ENCODE measurements around the gene RPS15. TPM values are rescaled to one million over a fixed set of nuclear protein-coding genes. Genes with fewer than 3 reads are reported as not detected.

RPS15 gene
- total and polyA plus RNA-seq, 9 of the 15 experiments (the other 6 are each of a cell fraction or from before 2014, with no cell fraction given): 605 to 2,791 (median 957) TPM

DNA sequence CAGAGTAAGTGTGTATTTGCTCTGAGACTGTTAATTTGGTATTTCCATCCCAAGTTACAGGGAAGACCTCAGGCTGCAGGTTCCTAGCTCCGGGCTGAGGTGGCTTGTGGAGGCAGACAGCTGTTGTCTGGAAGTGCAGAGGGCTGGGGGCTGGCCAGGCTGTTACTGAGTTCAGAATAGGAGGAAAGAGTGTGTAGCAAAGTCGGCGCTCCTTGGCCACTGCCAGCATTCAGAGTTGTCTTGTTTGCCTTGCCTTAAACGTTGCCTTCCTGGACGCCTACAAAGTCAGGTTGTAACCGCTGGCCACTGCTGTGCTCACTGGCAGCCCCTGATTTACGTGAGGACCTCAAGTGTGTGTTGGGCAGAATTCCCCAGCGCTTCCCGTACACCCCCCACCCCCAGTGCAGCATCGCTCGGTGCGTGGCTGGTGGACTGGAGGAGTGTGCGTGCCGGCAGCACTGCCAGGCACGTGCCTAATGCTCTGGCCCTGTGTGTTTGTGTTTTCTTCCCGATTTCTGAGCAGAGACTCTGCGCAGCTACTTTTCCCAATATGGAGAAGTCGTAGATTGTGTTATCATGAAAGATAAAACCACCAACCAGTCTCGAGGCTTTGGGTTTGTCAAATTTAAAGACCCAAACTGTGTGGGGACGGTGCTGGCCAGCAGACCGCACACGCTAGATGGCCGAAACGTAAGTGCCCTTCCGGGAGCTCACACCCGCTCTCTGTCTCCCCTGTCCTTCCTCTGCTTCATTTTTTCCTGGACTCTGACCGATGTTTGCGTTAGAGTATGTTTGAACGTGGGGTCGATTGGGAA is 20.3 kb upstream of the RPS15 start:
- DNase-seq (ENCODE audit: extremely low read depth in 1 of 4, low spot score in 3 of 4) (no peak), FAIRE-seq (no peak), ATAC-seq (no peak)
- intact Hi-C loops (cut with micrococcal nuclease) (no loop called here), in situ Hi-C loops (cut with MboI) (no loop called here)
- ChIA-PET POLR2A (interaction anchor here (0.6 to 7.4 kb wide), 5 partner anchors 9 to 133 kb away, joined by 3 to 52 read pairs (median 4); no protein-coding TSS in a partner anchor), CTCF (ENCODE audit: low intra/inter-chr PET ratio) (no interaction called here)
- BruUV-seq (replicated peaks): no TSS peak
- H3K9me3 ChIP-seq (replicated peaks; ENCODE audit: control insufficient read depth, insufficient read depth, low read depth, low read length): no peaks in the 10 kb centered on the region
- peaks cover 90% of the 10 kb centered on the region for H3K79me2 ChIP-seq (ENCODE audit: control insufficient read depth, insufficient read depth, low read length)
- no peaks in the 10 kb centered on the region for H3K27me3 ChIP-seq (ENCODE audit: control insufficient read depth in 2 of 2, insufficient read depth in 2 of 2, low read length in 2 of 2)
- H3K27ac ChIP-seq (ENCODE audit: extremely low read depth, low read depth, low read length): no peak overlapping the region
- TF ChIP-seq E2F3 (CRISPR knock-in tag; IDR thresholded peaks at IDR 0.05) (no peak), ZBTB34 (CRISPR knock-in tag; IDR thresholded peaks at IDR 0.05) (no peak), PREB (CRISPR knock-in tag; IDR thresholded peaks at IDR 0.05) (no peak), STAT5A (IDR thresholded peaks at IDR 0.05; ENCODE audit: borderline replicate concordance, low read length) (no peak), COPS2 (conservative IDR thresholded peaks at IDR 0.05) (no peak), SPI1 (IDR thresholded peaks at IDR 0.05; ENCODE audit: borderline replicate concordance, low read depth, low read length) (no peak)
- TF ChIP-seq, protein P1, sequence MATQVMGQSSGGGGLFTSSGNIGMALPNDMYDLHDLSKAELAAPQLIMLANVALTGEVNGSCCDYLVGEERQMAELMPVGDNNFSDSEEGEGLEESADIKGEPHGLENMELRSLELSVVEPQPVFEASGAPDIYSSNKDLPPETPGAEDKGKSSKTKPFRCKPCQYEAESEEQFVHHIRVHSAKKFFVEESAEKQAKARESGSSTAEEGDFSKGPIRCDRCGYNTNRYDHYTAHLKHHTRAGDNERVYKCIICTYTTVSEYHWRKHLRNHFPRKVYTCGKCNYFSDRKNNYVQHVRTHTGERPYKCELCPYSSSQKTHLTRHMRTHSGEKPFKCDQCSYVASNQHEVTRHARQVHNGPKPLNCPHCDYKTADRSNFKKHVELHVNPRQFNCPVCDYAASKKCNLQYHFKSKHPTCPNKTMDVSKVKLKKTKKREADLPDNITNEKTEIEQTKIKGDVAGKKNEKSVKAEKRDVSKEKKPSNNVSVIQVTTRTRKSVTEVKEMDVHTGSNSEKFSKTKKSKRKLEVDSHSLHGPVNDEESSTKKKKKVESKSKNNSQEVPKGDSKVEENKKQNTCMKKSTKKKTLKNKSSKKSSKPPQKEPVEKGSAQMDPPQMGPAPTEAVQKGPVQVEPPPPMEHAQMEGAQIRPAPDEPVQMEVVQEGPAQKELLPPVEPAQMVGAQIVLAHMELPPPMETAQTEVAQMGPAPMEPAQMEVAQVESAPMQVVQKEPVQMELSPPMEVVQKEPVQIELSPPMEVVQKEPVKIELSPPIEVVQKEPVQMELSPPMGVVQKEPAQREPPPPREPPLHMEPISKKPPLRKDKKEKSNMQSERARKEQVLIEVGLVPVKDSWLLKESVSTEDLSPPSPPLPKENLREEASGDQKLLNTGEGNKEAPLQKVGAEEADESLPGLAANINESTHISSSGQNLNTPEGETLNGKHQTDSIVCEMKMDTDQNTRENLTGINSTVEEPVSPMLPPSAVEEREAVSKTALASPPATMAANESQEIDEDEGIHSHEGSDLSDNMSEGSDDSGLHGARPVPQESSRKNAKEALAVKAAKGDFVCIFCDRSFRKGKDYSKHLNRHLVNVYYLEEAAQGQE (IDR thresholded peaks at IDR 0.05; ENCODE audit: borderline replicate concordance): no peak
- TF ChIP-seq, protein P1 (CRISPR knock-in tag; IDR thresholded peaks at IDR 0.05; ENCODE audit: low read depth): no peak
- no peak overlapping the region for H2AFZ ChIP-seq (ENCODE audit: low read depth, low read length)
- 91% methylated on average over 25 of the region's 30 CpGs for WGBS (ENCODE audit: insufficient coverage, low coverage, missing lambda C conversion rate)
- H3K9ac ChIP-seq (ENCODE audit: insufficient read depth in 1 of 2, low read depth in 2 of 2, low read length in 2 of 2): peak overlapping the region in 1 of 2 experiments; percentile 46; a peak in 1 of 4 replicates
- no peak overlapping the region for H3K4me3 ChIP-seq
- H3K9me1 ChIP-seq (ENCODE audit: control insufficient read depth, insufficient read depth, low read length): peaks cover 20% of the 10 kb centered on the region
- no peak overlapping the region for H3K4me2 ChIP-seq (ENCODE audit: insufficient read depth, low read length)
- peaks cover 50% of the 10 kb centered on the region for H4K20me1 ChIP-seq (replicated peaks; ENCODE audit: control insufficient read depth, insufficient read depth, low read length)
- peaks cover 21 to 60% of the 10 kb centered on the region in 2 experiments for H3K4me1 ChIP-seq (replicated peaks in 1 of 2; ENCODE audit: control insufficient read depth in 2 of 2, insufficient read depth in 2 of 2, low read length in 2 of 2)
- peaks cover 91% of the 10 kb centered on the region; the same call in 2 of the 3 replicates for H3K36me3 ChIP-seq (ENCODE audit: control insufficient read depth, insufficient read depth, low read length)

Measured in K562 (cell line).